DMS79 treated with DMSO at 0.1 percent for 48 hours (cell line): ENCODE results near the gene PFN3.

Experiments
- DNase-seq: peaks from one replicate; lab custom pipeline; 2025; lab: John Stamatoyannopoulos, UW

The PFN3 gene

GRCh38 chr5:177438468-177438867 lies 38.0 kb upstream of the PFN3 start:
- no peak for DNase-seq

GRCh38 chr5:177437623-177438022 lies 37.2 kb upstream of the PFN3 start:
- no peak for DNase-seq

GRCh38 chr5:177435847-177436536 lies 35.5 kb upstream of the PFN3 start:
- DNase-seq, result no peak

GRCh38 chr5:177434942-177435738 lies 34.7 kb upstream of the PFN3 start:
- DNase-seq, result no peak

GRCh38 chr5:177434437-177434836 lies 34.0 kb upstream of the PFN3 start:
- no peak for DNase-seq

GRCh38 chr5:177433658-177434217 lies 33.3 kb upstream of the PFN3 start:
- no peak for DNase-seq

GRCh38 chr5:177432839-177433657 lies 32.6 kb upstream of the PFN3 start:
- no peak for DNase-seq

GRCh38 chr5:177432143-177432838 lies 31.8 kb upstream of the PFN3 start:
- DNase-seq, result no peak

- DNase-seq, result no peak
Measured at GRCh38 chr5:177431317-177432142, 31.1 kb upstream of the PFN3 start.

GRCh38 chr5:177430972-177431316 lies 30.5 kb upstream of the PFN3 start:
- no peak for DNase-seq

GRCh38 chr5:177430140-177430951 lies 29.9 kb upstream of the PFN3 start:
- DNase-seq, result no peak

- no peak for DNase-seq
Measured at GRCh38 chr5:177429248-177430040, 29.0 kb upstream of the PFN3 start.

GRCh38 chr5:177428574-177429217 lies 28.2 kb upstream of the PFN3 start:
- no peak for DNase-seq

GRCh38 chr5:177427919-177428573 lies 27.6 kb upstream of the PFN3 start:
- no peak for DNase-seq

- no peak for DNase-seq
Measured at GRCh38 chr5:177427211-177427822, 26.9 kb upstream of the PFN3 start.

GRCh38 chr5:177426566-177427210 lies 26.2 kb upstream of the PFN3 start, which contains the start of gene GRK6:
TSS of gene GRK6 (plus strand) at chr5:177426676. CDS start at chr5:177426846, 170 bp downstream.
- DNase-seq, result no peak
